GM23248 (cell line): ENCODE measurements around the gene FNDC3B. TPM values are rescaled to one million over a fixed set of nuclear protein-coding genes. Genes with fewer than 3 reads are reported as not detected.

Source experiments
- DNase-seq: peaks from one replicate; pipeline ENCODE4 v3.0.0-alpha.2; 2015
- H2AFZ ChIP-seq: fragments of 200-600 bp; sonication (generic); 2 replicates; pipeline ENCODE4 v1.6.1; 2016; ENCODE audit warnings: antibody characterized with exemption
- H3F3A ChIP-seq: fragments of 200-600 bp; sonication (generic); 2 replicates; pipeline ENCODE4 v1.6.1; 2016; ENCODE audit warnings: mild to moderate bottlenecking, antibody characterized with exemption, mixed run types; ENCODE audit not compliant: insufficient read depth
- H3K27ac ChIP-seq: fragments of 200-600 bp; sonication (generic); 2 replicates; pipeline ENCODE4 v1.5.1; 2016; ENCODE audit warnings: mild to moderate bottlenecking
- H3K27me3 ChIP-seq: fragments of 200-600 bp; sonication (generic); replicated peaks from 2 replicates; pipeline ENCODE4 v1.6.1; 2016; ENCODE audit warnings: mild to moderate bottlenecking; ENCODE audit not compliant: insufficient read depth
- H3K36me3 ChIP-seq: fragments of 200-600 bp; sonication (generic); 2 replicates; pipeline ENCODE4 v1.6.1; 2016; ENCODE audit warnings: low read depth, mild to moderate bottlenecking
- H3K4me1 ChIP-seq: fragments of 200-600 bp; sonication (generic); 2 replicates; pipeline ENCODE4 v1.6.1; 2016; ENCODE audit warnings: mild to moderate bottlenecking; ENCODE audit not compliant: insufficient read depth
- H3K4me2 ChIP-seq: fragments of 200-600 bp; sonication (generic); one replicate; pipeline ENCODE4 v1.6.1; 2016; ENCODE audit warnings: mild to moderate bottlenecking; ENCODE audit not compliant: unreplicated experiment
- H3K4me3 ChIP-seq: fragments of 200-600 bp; sonication (generic); 2 replicates; pipeline ENCODE4 v1.5.1; 2016; ENCODE audit warnings: mild to moderate bottlenecking
- H3K79me2 ChIP-seq: fragments of 200-600 bp; sonication (generic); 2 replicates; pipeline ENCODE4 v1.6.1; 2016; ENCODE audit warnings: mild to moderate bottlenecking; ENCODE audit not compliant: insufficient read depth
- H3K9ac ChIP-seq: fragments of 200-600 bp; sonication (generic); 2 replicates; pipeline ENCODE4 v1.6.1; 2016; ENCODE audit warnings: mild to moderate bottlenecking
- H3K9me2 ChIP-seq: fragments of 200-600 bp; sonication (generic); 2 replicates; pipeline ENCODE4 v1.6.1; 2016; ENCODE audit warnings: mixed run types, mild to moderate bottlenecking, moderate library complexity; ENCODE audit not compliant: insufficient read depth
- H3K9me3 ChIP-seq: fragments of 200-600 bp; sonication (generic); one replicate; pipeline ENCODE4 v1.6.1; 2017; ENCODE audit warnings: low read depth
- H4K20me1 ChIP-seq: fragments of 200-600 bp; sonication (generic); 2 replicates; pipeline ENCODE4 v1.6.0; 2016; ENCODE audit not compliant: insufficient read depth
- EZH2 ChIP-seq: fragments of 200-600 bp; sonication (generic); IDR thresholded peaks from 2 replicates; pipeline ENCODE4 v1.6.1; 2018; ENCODE audit warnings: antibody characterized with exemption, mild to moderate bottlenecking; ENCODE audit not compliant: insufficient read depth, poor library complexity, severe bottlenecking
- EZH2phosphoT487 ChIP-seq: fragments of 200-600 bp; sonication (generic); IDR thresholded peaks from 2 replicates; pipeline ENCODE4 v1.6.1; 2018; ENCODE audit warnings: antibody characterized with exemption, moderate library complexity, mild to moderate bottlenecking, low read depth; ENCODE audit not compliant: insufficient read depth
- WGBS, 2 experiments: methylation state at CpG; one replicate each; pipeline ENCODE4 v1.1.6; 2015 to 2017; ENCODE audit warnings: low lambda C conversion rate in 2 of 2, low coverage in 1 of 2; ENCODE audit errors: missing lambda C conversion rate in 2 of 2; 5-methylcytosine and 5-hydroxymethylcytosine counted together
- in situ Hi-C: fragments of 300-500 bp; cut with MboI; formaldehyde crosslinking; loops from 2 replicates; pipeline ENCODE4 v1.15.0; 2020
- polyA plus RNA-seq: library from polyadenylated mRNA; unstranded; fragments of >200 nt; fragmentation: Nextera tagmentation; extraction: Ambion mirVana; gene quantifications from 2 replicates; pipeline ENCODE4 v1.2.1, GENCODE V29; 2016
- total RNA-seq: library from RNA; depleted of rRNA; stranded (reverse); fragments of >200 nt; shearing (Covaris generic); gene quantifications from 2 replicates; pipeline ENCODE4 v1.2.3, GENCODE V29; 2014

Gene FNDC3B
- total and polyA plus RNA-seq, 2 experiments from 2014 or later, result 85.5 to 123 TPM

GRCh38 chr3:172166890-172167289, 127.5 kb downstream of the FNDC3B start:
- peaks cover 15% of the 10 kb centered on the region for H4K20me1 ChIP-seq
- no peak overlapping the region for H3K4me2 ChIP-seq
- peaks cover 100% of the 10 kb centered on the region for H3K79me2 ChIP-seq
- no peaks in the 10 kb centered on the region for H3K9me2 ChIP-seq
- 0 out of 2 replicates have a peak, but pooled peaks cover 4% of the 10 kb centered on the region for H3K36me3 ChIP-seq
- H3K4me1 ChIP-seq, result peaks cover 39% of the 10 kb centered on the region
- no peak overlapping the region for H3K27ac ChIP-seq
- H2AFZ ChIP-seq, result no peak overlapping the region
- no peaks in the 10 kb centered on the region for H3K9me3 ChIP-seq
- no peak overlapping the region for H3K4me3 ChIP-seq
- H3K9ac ChIP-seq, result no peak overlapping the region
- H3F3A ChIP-seq, result peaks cover 49% of the 10 kb centered on the region
- no peak for DNase-seq
- WGBS, 2 experiments, result 97 to 98% methylated on average over 9 of the region's 9 CpGs
- no peak for TF ChIP-seq EZH2
- TF ChIP-seq EZH2phosphoT487, result no peak
- no peaks in the 10 kb centered on the region for H3K27me3 ChIP-seq
- in situ Hi-C loops, result no loop called here

GRCh38 chr3:172167892-172168648, 128.7 kb downstream of the FNDC3B start:
- Histone ChIP-seq H2AFZ (no peak overlapping the region), H3K79me2 (peaks cover 100% of the 10 kb centered on the region), H3K4me1 (peaks cover 48% of the 10 kb centered on the region), H3K4me2 (no peak overlapping the region), H3K9ac (peak overlapping the region; percentile 55), H3K27me3 (no peaks in the 10 kb centered on the region), H3F3A (peaks cover 59% of the 10 kb centered on the region), H3K27ac (peak overlapping the region; percentile 77), H4K20me1 (peaks cover 20% of the 10 kb centered on the region), H3K4me3 (no peak overlapping the region), H3K9me3 (no peaks in the 10 kb centered on the region), H3K9me2 (no peaks in the 10 kb centered on the region), H3K36me3 (0 out of 2 replicates have a peak, but pooled peaks cover 4% of the 10 kb centered on the region)
- WGBS, 2 experiments, result 96% methylated on average over 3 of the region's 3 CpGs
- in situ Hi-C loops, result no loop called here
- TF ChIP-seq EZH2phosphoT487 (no peak), EZH2 (no peak)
- no peak for DNase-seq

- TF ChIP-seq EZH2, result no peak
- no peak for TF ChIP-seq EZH2phosphoT487
- no peak for DNase-seq
- no peaks in the 10 kb centered on the region for H3K9me2 ChIP-seq
- no peak overlapping the region for H3K9ac ChIP-seq
- H2AFZ ChIP-seq, result no peak overlapping the region
- no peaks in the 10 kb centered on the region for H3K9me3 ChIP-seq
- no peak overlapping the region for H3K4me2 ChIP-seq
- H3K4me1 ChIP-seq, result peaks cover 48% of the 10 kb centered on the region
- H3K4me3 ChIP-seq, result no peak overlapping the region
- no peaks in the 10 kb centered on the region for H3K27me3 ChIP-seq
- in situ Hi-C loops, result no loop called here
- peak overlapping the region; percentile 77 for H3K27ac ChIP-seq
- peaks cover 51% of the 10 kb centered on the region for H3F3A ChIP-seq
- H3K79me2 ChIP-seq, result peaks cover 100% of the 10 kb centered on the region
- WGBS, 2 experiments, result 87 to 89% methylated on average over 5 of the region's 5 CpGs
- H3K36me3 ChIP-seq, result peaks cover 5% of the 10 kb centered on the region; the same call in 1 of the 2 replicates
- H4K20me1 ChIP-seq, result peaks cover 9% of the 10 kb centered on the region; the same call in 1 of the 2 replicates
Observed at GRCh38 chr3:172170073-172170709, 130.8 kb downstream of the FNDC3B start.

GRCh38 chr3:172170841-172171240, 131.5 kb downstream of the FNDC3B start:
- H4K20me1 ChIP-seq, result peaks cover 10% of the 10 kb centered on the region; the same call in 1 of the 2 replicates
- H3K4me2 ChIP-seq, result no peak overlapping the region
- H3K9ac ChIP-seq, result no peak overlapping the region
- peaks cover 48% of the 10 kb centered on the region for H3K4me1 ChIP-seq
- no peak overlapping the region for H3K4me3 ChIP-seq
- in situ Hi-C loops, result no loop called here
- TF ChIP-seq EZH2phosphoT487 (no peak), EZH2 (no peak)
- no peaks in the 10 kb centered on the region for H3K9me3 ChIP-seq
- H3K36me3 ChIP-seq, result peaks cover 5% of the 10 kb centered on the region; the same call in 1 of the 2 replicates
- peaks cover 100% of the 10 kb centered on the region for H3K79me2 ChIP-seq
- H3K9me2 ChIP-seq, result no peaks in the 10 kb centered on the region
- peaks cover 51% of the 10 kb centered on the region for H3F3A ChIP-seq
- no peak for DNase-seq
- H3K27ac ChIP-seq, result peak overlapping the region; percentile 31
- no peaks in the 10 kb centered on the region for H3K27me3 ChIP-seq
- H2AFZ ChIP-seq, result no peak overlapping the region
